Type B pancreatic cell (in vitro differentiated cells): ENCODE results near the gene ST6GALNAC3. TPM values are rescaled to one million over a fixed set of nuclear protein-coding genes. Genes with fewer than 3 reads are reported as not detected.

Experiments
- DNase-seq: peaks from one replicate; pipeline ENCODE4 v3.0.0; 2021; ENCODE audit warnings: mixed read lengths; ENCODE audit not compliant: unreplicated experiment; ENCODE audit errors: extremely low spot score
- H3K27ac Mint-ChIP-seq: 2 replicates; pipeline ENCODE4 v1.8.0; 2021; ENCODE audit warnings: mild to moderate bottlenecking, mixed read lengths
- H3K27me3 Mint-ChIP-seq: 2 replicates; pipeline ENCODE4 v1.8.0; 2021; ENCODE audit warnings: mixed read lengths
- H3K36me3 Mint-ChIP-seq: 2 replicates; pipeline ENCODE4 v1.8.0; 2021; ENCODE audit warnings: mixed read lengths
- H3K4me1 Mint-ChIP-seq: one replicate; pipeline ENCODE4 v1.8.0; 2021; ENCODE audit warnings: mixed read lengths; ENCODE audit not compliant: unreplicated experiment
- H3K4me3 Mint-ChIP-seq: 2 replicates; pipeline ENCODE4 v1.8.0; 2021; ENCODE audit warnings: mild to moderate bottlenecking, mixed read lengths
- H3K9me3 Mint-ChIP-seq: 2 replicates; pipeline ENCODE4 v1.8.0; 2021; ENCODE audit warnings: mixed read lengths
- CTCF ChIP-seq: fragments of 200-600 bp; sonication (generic); conservative IDR thresholded peaks from 2 replicates; pipeline ENCODE4 v1.5.0; 2021; ENCODE audit warnings: antibody characterized with exemption, mild to moderate bottlenecking
- total RNA-seq: library from RNA; stranded (reverse); gene quantifications from 2 replicates; pipeline ENCODE4 v1.2.1, GENCODE V29; 2021; ENCODE audit warnings: low replicate concordance

Gene ST6GALNAC3
- total RNA-seq, 1 donor from 2014 or later, result 24.7 TPM

GRCh38 chr1:76292418-76293184, 218.1 kb downstream of the ST6GALNAC3 start:
- H3K4me1 Mint-ChIP-seq, result peaks cover 56% of the 10 kb centered on the region
- DNase-seq, result no peak
- no peaks in the 10 kb centered on the region for H3K9me3 Mint-ChIP-seq
- no peak overlapping the region for H3K27ac Mint-ChIP-seq
- no peak overlapping the region for H3K4me3 Mint-ChIP-seq
- TF ChIP-seq CTCF, result no peak
- H3K27me3 Mint-ChIP-seq, result no peaks in the 10 kb centered on the region
- H3K36me3 Mint-ChIP-seq, result no peaks in the 10 kb centered on the region

GRCh38 chr1:76293831-76294230, 219.3 kb downstream of the ST6GALNAC3 start:
- Mint-ChIP-seq H3K27me3 (no peaks in the 10 kb centered on the region), H3K4me3 (no peak overlapping the region), H3K36me3 (no peaks in the 10 kb centered on the region), H3K27ac (no peak overlapping the region), H3K9me3 (no peaks in the 10 kb centered on the region), H3K4me1 (peaks cover 61% of the 10 kb centered on the region)
- DNase-seq, result no peak
- no peak for TF ChIP-seq CTCF

GRCh38 chr1:76294482-76295194, 220.1 kb downstream of the ST6GALNAC3 start:
- Mint-ChIP-seq H3K4me1 (peaks cover 53% of the 10 kb centered on the region), H3K27me3 (no peaks in the 10 kb centered on the region), H3K36me3 (no peaks in the 10 kb centered on the region), H3K9me3 (no peaks in the 10 kb centered on the region), H3K4me3 (no peak overlapping the region), H3K27ac (no peak overlapping the region)
- TF ChIP-seq CTCF, result no peak
- DNase-seq, result no peak

GRCh38 chr1:76298399-76298798, 223.9 kb downstream of the ST6GALNAC3 start:
- no peak for TF ChIP-seq CTCF
- DNase-seq, result no peak
- H3K9me3 Mint-ChIP-seq, result no peaks in the 10 kb centered on the region
- no peaks in the 10 kb centered on the region for H3K36me3 Mint-ChIP-seq
- H3K4me3 Mint-ChIP-seq, result no peak overlapping the region
- no peaks in the 10 kb centered on the region for H3K27me3 Mint-ChIP-seq
- H3K4me1 Mint-ChIP-seq, result peaks cover 31% of the 10 kb centered on the region
- H3K27ac Mint-ChIP-seq, result no peak overlapping the region

- no peaks in the 10 kb centered on the region for H3K27me3 Mint-ChIP-seq
- no peaks in the 10 kb centered on the region for H3K36me3 Mint-ChIP-seq
- DNase-seq, result no peak
- no peaks in the 10 kb centered on the region for H3K9me3 Mint-ChIP-seq
- no peak for TF ChIP-seq CTCF
- peaks cover 28% of the 10 kb centered on the region for H3K4me1 Mint-ChIP-seq
- H3K27ac Mint-ChIP-seq, result no peak overlapping the region
- no peak overlapping the region for H3K4me3 Mint-ChIP-seq
These were observed 224.5 kb downstream of the ST6GALNAC3 start for GRCh38 chr1:76299036-76299435.
